Neural progenitor cell (in vitro differentiated cells): ENCODE measurements around the gene EYS.

Source experiments
- EZH2 ChIP-seq: fragments of 200-600 bp; sonication (generic); IDR thresholded peaks from 2 replicates; pipeline ENCODE4 v1.6.1; 2017; ENCODE audit warnings: antibody characterized with exemption, mild to moderate bottlenecking, moderate library complexity
- EZH2phosphoT487 ChIP-seq: fragments of 200-600 bp; sonication (generic); IDR thresholded peaks from 2 replicates; pipeline ENCODE4 v1.6.1; 2017; ENCODE audit warnings: antibody characterized with exemption
- TF ChIP-seq, protein P1 (sequence below): fragments of 200-600 bp; sonication (generic); IDR thresholded peaks from 2 replicates; pipeline ENCODE4 v1.5.1; 2017; ENCODE audit warnings: antibody characterized with exemption, mild to moderate bottlenecking

DNA sequence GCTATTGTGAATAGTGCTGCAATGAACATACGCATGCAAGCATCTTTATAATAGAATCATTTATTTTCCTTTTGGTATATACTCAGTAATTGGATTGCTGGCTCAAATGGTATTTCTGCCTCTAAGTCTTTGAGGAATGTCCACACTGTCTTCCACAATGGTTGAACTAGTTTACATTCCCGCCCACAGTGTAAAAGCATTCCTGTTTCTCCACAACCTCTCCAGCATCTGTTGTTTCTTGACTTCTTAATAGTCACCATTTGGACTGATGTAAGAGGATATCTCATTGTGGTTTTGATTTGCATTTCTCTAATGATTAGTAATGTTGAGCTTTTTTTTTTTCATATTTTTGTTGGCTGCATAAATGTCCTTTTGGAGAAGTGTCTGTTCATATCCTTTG, 1862.7 kb downstream of the EYS start:
- TF ChIP-seq EZH2 (no peak), EZH2phosphoT487 (no peak)
- TF ChIP-seq, protein P1, sequence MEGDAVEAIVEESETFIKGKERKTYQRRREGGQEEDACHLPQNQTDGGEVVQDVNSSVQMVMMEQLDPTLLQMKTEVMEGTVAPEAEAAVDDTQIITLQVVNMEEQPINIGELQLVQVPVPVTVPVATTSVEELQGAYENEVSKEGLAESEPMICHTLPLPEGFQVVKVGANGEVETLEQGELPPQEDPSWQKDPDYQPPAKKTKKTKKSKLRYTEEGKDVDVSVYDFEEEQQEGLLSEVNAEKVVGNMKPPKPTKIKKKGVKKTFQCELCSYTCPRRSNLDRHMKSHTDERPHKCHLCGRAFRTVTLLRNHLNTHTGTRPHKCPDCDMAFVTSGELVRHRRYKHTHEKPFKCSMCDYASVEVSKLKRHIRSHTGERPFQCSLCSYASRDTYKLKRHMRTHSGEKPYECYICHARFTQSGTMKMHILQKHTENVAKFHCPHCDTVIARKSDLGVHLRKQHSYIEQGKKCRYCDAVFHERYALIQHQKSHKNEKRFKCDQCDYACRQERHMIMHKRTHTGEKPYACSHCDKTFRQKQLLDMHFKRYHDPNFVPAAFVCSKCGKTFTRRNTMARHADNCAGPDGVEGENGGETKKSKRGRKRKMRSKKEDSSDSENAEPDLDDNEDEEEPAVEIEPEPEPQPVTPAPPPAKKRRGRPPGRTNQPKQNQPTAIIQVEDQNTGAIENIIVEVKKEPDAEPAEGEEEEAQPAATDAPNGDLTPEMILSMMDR = no peak
